ENCODE data around the gene ST6GAL2. TPM values are rescaled to one million over a fixed set of nuclear protein-coding genes. Genes with fewer than 3 reads are reported as not detected.

The ST6GAL2 gene
- total RNA-seq, 1 donor from 2014 or later, result not detected

DNA sequence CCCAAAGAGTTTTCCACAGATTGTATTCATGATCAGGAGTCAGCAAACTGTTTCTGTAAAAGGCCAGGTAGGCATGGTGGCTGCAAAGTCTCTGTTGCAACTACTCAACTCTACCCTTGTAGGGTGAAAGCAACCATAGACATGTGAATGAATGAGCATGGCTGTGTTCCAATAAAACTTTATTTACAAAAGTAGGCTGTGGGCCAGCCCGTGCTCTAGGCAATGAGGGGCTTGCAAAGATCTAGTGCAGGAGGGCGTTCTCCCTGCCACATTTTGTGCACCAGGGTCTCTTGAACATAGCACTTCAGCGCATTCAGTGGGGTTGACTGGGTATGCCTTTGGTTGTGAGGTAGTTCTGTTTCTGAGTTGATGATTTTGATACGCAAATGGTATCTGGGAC is 85.8 kb downstream of the ST6GAL2 start:
- Histone ChIP-seq H3K4me3 (ENCODE audit: low read depth, low read length) (no peak overlapping the region), H3K36me3 (ENCODE audit: control insufficient read depth, insufficient read depth, low read length) (no peaks in the 10 kb centered on the region), H3K27me3 (ENCODE audit: control insufficient read depth, insufficient read depth, low read length) (no peaks in the 10 kb centered on the region)
- TF ChIP-seq, protein P1, sequence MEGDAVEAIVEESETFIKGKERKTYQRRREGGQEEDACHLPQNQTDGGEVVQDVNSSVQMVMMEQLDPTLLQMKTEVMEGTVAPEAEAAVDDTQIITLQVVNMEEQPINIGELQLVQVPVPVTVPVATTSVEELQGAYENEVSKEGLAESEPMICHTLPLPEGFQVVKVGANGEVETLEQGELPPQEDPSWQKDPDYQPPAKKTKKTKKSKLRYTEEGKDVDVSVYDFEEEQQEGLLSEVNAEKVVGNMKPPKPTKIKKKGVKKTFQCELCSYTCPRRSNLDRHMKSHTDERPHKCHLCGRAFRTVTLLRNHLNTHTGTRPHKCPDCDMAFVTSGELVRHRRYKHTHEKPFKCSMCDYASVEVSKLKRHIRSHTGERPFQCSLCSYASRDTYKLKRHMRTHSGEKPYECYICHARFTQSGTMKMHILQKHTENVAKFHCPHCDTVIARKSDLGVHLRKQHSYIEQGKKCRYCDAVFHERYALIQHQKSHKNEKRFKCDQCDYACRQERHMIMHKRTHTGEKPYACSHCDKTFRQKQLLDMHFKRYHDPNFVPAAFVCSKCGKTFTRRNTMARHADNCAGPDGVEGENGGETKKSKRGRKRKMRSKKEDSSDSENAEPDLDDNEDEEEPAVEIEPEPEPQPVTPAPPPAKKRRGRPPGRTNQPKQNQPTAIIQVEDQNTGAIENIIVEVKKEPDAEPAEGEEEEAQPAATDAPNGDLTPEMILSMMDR (IDR thresholded peaks at IDR 0.05; ENCODE audit: insufficient read depth, low read length, severe bottlenecking), result no peak
- FAIRE-seq, result peak; percentile 7
- no peak for DNase-seq (ENCODE audit: low read depth)

DNA sequence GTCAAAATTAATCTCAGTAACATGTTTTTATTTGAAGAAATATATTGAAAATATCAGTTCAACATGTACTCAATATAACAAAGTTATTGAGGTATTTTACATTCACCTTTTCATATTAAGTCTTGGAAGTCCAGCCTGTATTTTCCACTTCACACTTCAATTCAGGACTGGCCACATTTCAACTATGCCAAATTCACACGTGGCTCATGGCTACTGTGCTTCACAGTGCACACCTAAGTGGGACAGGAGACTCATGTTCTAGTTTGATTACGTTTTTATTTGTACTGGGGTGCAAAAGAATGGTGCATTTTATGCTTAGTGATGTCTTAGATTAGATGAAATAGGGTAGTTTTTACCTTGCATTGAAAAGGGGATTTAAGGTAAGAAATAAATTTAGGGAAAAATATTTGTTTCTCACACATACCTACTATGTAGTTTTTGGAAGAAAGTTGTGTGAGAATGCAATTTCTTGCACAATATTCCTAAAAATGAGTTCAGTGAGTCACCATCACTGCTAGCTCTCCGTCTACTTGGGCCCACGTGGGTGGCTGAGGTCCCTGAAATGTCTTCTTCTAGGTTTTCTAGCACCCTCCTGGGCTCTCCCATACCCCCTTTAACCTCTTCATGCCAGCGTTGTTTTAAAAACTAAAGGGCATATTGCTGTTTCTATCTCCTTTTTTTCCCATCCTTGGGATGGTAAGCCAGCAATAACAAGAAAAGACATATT is 87.0 kb downstream of the ST6GAL2 start:
- FAIRE-seq (no peak), DNase-seq (ENCODE audit: low read depth) (no peak)
- Histone ChIP-seq H3K36me3 (ENCODE audit: control insufficient read depth, insufficient read depth, low read length) (no peaks in the 10 kb centered on the region), H3K27me3 (ENCODE audit: control insufficient read depth, insufficient read depth, low read length) (no peaks in the 10 kb centered on the region), H3K4me3 (ENCODE audit: low read depth, low read length) (no peak overlapping the region)
- TF ChIP-seq, protein P1 (IDR thresholded peaks at IDR 0.05; ENCODE audit: insufficient read depth, low read length, severe bottlenecking), result no peak

DNA sequence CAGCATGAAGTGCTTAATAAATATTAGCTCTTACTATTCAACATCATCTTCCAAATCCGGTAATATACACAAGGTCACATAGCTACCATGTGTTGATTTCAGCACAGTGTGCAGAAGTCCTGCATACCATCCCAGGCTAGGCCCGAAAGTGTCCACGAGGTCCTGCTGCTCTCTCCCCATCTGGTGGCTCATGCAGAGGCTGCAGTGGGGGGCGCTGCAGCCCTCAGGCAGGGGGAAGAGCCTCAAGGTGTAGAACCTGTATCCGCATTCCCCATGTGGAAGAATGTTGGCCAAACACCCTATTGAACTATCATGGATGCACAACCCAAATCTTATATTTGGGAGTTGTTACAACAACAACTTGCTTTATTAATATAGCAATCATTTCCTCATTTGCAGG is 88.5 kb downstream of the ST6GAL2 start:
- FAIRE-seq, result no peak

DNA sequence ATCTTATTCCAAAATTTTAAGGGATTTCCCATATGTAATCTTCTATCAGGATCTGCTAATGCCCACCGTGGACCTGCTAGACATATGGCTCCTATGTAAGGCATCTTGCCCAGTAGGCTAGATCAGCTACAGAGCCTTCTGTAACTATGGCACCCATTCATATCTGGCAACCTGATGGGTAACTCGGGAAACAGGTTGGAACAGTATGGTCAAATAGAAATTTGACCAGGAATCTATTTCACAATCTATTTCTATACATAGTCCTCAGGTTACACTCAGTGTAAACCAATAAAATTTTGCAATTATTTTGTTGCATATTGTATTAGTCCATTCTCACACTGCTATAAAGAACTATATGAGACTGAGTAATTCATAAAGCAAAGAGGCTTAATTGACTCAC is 93.3 kb downstream of the ST6GAL2 start:
- no peaks in the 10 kb centered on the region for H3K36me3 ChIP-seq (ENCODE audit: control insufficient read depth, insufficient read depth, low read length)
- H3K27me3 ChIP-seq (ENCODE audit: control insufficient read depth, insufficient read depth, low read length), result no peaks in the 10 kb centered on the region
- DNase-seq (ENCODE audit: low read depth) (no peak), FAIRE-seq (no peak)
- no peak overlapping the region for H3K4me3 ChIP-seq (ENCODE audit: low read depth, low read length)
- TF ChIP-seq, protein P1 (IDR thresholded peaks at IDR 0.05; ENCODE audit: insufficient read depth, low read length, severe bottlenecking), result no peak

More for the DNA sequence above, 88.5 kb downstream of the ST6GAL2 start:
- Histone ChIP-seq H3K36me3 (ENCODE audit: control insufficient read depth, insufficient read depth, low read length) (no peaks in the 10 kb centered on the region), H3K27me3 (ENCODE audit: control insufficient read depth, insufficient read depth, low read length) (no peaks in the 10 kb centered on the region), H3K4me3 (ENCODE audit: low read depth, low read length) (no peak overlapping the region)
- no peak for DNase-seq (ENCODE audit: low read depth)
- TF ChIP-seq, protein P1 (IDR thresholded peaks at IDR 0.05; ENCODE audit: insufficient read depth, low read length, severe bottlenecking), result no peak

DNA sequence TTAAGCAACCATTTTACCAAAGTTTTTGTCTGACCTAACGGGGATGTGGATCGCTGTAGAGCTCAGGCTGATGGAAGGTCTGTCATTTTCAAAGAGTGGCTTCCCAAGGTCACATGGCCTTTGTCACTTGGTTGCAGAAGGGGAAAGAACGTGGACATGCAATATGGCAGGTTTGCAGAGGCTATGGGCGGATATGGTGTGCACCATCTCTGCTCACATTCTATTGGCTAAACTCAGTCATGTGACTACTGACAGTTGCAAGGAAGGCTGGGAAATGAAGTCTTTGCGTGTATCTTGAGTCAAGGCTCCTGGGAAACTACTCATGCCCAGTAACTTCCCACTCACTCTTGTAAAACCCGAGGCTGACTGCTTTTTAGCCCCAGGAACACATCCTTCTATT is 96.8 kb downstream of the ST6GAL2 start:
- H3K36me3 ChIP-seq (ENCODE audit: control insufficient read depth, insufficient read depth, low read length), result no peaks in the 10 kb centered on the region
- TF ChIP-seq, protein P1 (IDR thresholded peaks at IDR 0.05; ENCODE audit: insufficient read depth, low read length, severe bottlenecking), result no peak
- H3K4me3 ChIP-seq (ENCODE audit: low read depth, low read length), result no peak overlapping the region
- FAIRE-seq, result no peak
- no peaks in the 10 kb centered on the region for H3K27me3 ChIP-seq (ENCODE audit: control insufficient read depth, insufficient read depth, low read length)
- DNase-seq (ENCODE audit: low read depth), result no peak

DNA sequence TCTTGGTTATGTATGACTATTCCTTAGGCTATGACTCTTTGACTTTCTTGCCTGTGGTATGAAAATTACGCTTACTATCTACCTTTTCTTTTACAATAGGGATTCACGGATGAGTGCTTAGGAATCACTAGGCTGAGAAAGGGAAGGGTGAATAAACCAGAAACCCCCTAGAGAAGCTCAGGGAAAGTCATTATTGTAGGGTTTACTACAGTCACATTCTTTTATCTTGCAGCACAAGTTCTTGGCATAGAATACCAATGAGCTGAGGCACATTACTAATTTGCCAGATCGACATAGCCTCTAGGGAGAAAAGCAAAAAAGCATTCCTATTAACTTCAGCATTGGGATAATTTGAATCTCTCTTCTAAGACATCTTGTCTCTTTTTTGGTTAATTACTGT is 103.3 kb downstream of the ST6GAL2 start:
- FAIRE-seq (no peak), DNase-seq (ENCODE audit: low read depth) (no peak)
- Histone ChIP-seq H3K4me3 (ENCODE audit: low read depth, low read length) (no peak overlapping the region), H3K36me3 (ENCODE audit: control insufficient read depth, insufficient read depth, low read length) (no peaks in the 10 kb centered on the region), H3K27me3 (ENCODE audit: control insufficient read depth, insufficient read depth, low read length) (no peaks in the 10 kb centered on the region)
- TF ChIP-seq, protein P1 (IDR thresholded peaks at IDR 0.05; ENCODE audit: insufficient read depth, low read length, severe bottlenecking), result no peak

Measured in bronchial epithelial cell (primary cell).